ENCODE data around the gene TSC22D2. TPM values are rescaled to one million over a fixed set of nuclear protein-coding genes. Genes with fewer than 3 reads are reported as not detected.

TSC22D2 gene
- total and polyA plus RNA-seq, 2 of the 4 experiments (the other 2 are of a cell fraction) = 12.2 to 20.5 TPM

GRCh38 chr3:150379469-150379868 lies 28.6 kb upstream of the TSC22D2 start:
- H2AK5ac ChIP-seq (ENCODE audit: low read depth, low read length) = no peak overlapping the region; the same call in 1 of the 2 replicates

More at GRCh38 chr3:150379469-150379868, 28.6 kb upstream of the TSC22D2 start:
- Histone ChIP-seq H4K91ac (ENCODE audit: insufficient read depth, low read depth, low read length) (no peak overlapping the region), H3K4me2 (ENCODE audit: low read depth, low read length) (no peak overlapping the region), H3K27ac (ENCODE audit: insufficient read depth, low read length) (no peak overlapping the region), H2BK5ac (ENCODE audit: low read depth, low read length, poor library complexity, severe bottlenecking) (no peak overlapping the region), H2AFZ (replicated peaks; ENCODE audit: low read length, poor library complexity) (no peak overlapping the region), H3K79me1 (ENCODE audit: low read depth in 1 of 2, low read length in 2 of 2) (no peaks in the 10 kb centered on the region; a peak in 1 of 4 replicates), H2BK20ac (ENCODE audit: low read depth, low read length) (no peak overlapping the region), H3K23ac (ENCODE audit: low read depth, low read length) (no peak overlapping the region), H3K36me3 (ENCODE audit: control insufficient read depth, insufficient read depth, low read length) (no peaks in the 10 kb centered on the region), H2AK9ac (replicated peaks; ENCODE audit: low read depth, low read length, poor library complexity) (no peak overlapping the region), H4K5ac (ENCODE audit: low read depth, low read length) (no peak overlapping the region), H3K27me3 (ENCODE audit: control insufficient read depth, insufficient read depth, low read length) (no peaks in the 10 kb centered on the region), H3K9ac (ENCODE audit: low read depth, low read length) (no peak overlapping the region), H3K4ac (ENCODE audit: low read depth, low read length) (no peak overlapping the region), H4K8ac (ENCODE audit: low read depth in 2 of 2, low read length in 2 of 2) (no peak overlapping the region), H2BK120ac (ENCODE audit: low read depth, low read length) (no peak overlapping the region), H3K14ac (replicated peaks; ENCODE audit: low read depth, low read length) (no peak overlapping the region), H2BK15ac (ENCODE audit: low read depth, low read length) (no peak overlapping the region), H3K18ac (ENCODE audit: low read depth, low read length) (no peak overlapping the region), H3K56ac (ENCODE audit: extremely low read depth, insufficient read depth, low read length) (no peak overlapping the region), H3K9me1 (ENCODE audit: insufficient read depth, low read length) (no peaks in the 10 kb centered on the region), H3K4me1 (ENCODE audit: control insufficient read depth, insufficient read depth, low read length) (peaks cover 7% of the 10 kb centered on the region), H3K9me3 (ENCODE audit: control insufficient read depth, insufficient read depth, low read length) (no peaks in the 10 kb centered on the region), H4K20me1 (ENCODE audit: insufficient read depth, low read length) (no peaks in the 10 kb centered on the region), H3K4me3 (ENCODE audit: insufficient read depth, low read depth, low read length) (no peak overlapping the region)
- no TSS peak for BruUV-seq (replicated peaks)
- in situ Hi-C loops (cut with MboI; ENCODE audit: low sequenced_read_pairs) = no loop called here
- intact Hi-C loops (cut with micrococcal nuclease) = no loop called here
- DNase-seq (no peak), ATAC-seq (ENCODE audit: low read depth) (no peak)
- TF ChIP-seq NFE2L2 (IDR thresholded peaks at IDR 0.05; ENCODE audit: low read depth, low read length) (no peak), RCOR1 (IDR thresholded peaks at IDR 0.05; ENCODE audit: insufficient replicate concordance, low read length) (no peak), CHD1 (IDR thresholded peaks at IDR 0.05; ENCODE audit: low read depth, low read length) (no peak), MAFK (IDR thresholded peaks at IDR 0.05; ENCODE audit: low read depth, low read length) (no peak), RAD21 (IDR thresholded peaks at IDR 0.05; ENCODE audit: low read length) (no peak), BHLHE40 (IDR thresholded peaks at IDR 0.05; ENCODE audit: low read depth, low read length) (no peak), POLR2A (IDR thresholded peaks at IDR 0.05; ENCODE audit: low read depth, low read length) (no peak), RFX5 (IDR thresholded peaks at IDR 0.05; ENCODE audit: low read depth, low read length) (no peak)
- CTCF ChIA-PET = no interaction called here
- POLR2A ChIA-PET (ENCODE audit: unreplicated experiment) = no interaction called here
- dilution Hi-C loops (cut with HindIII; ENCODE audit: low sequenced_read_pairs, unreplicated experiment) = no loop called here
- 80% methylated on average over 1 of the region's 1 CpG; no CpG with 5 or more reads in 1 of the 2 experiments for WGBS, 2 experiments (ENCODE audit: extremely low coverage in 2 of 2, insufficient read length in 1 of 2)
